H1 (cell line): ENCODE measurements around the gene EIF4E1B.

Experiments
- CTCF ChIP-seq, 3 experiments: IDR thresholded peaks; 1 replicate in 2 of 3; 2 replicates in 1 of 3; pipeline versions ENCODE4 v1.5.1 to v1.6.1; 2011; ENCODE audit warnings: low read length in 3 of 3, mild to moderate bottlenecking in 3 of 3, inconsistent platforms in 2 of 3, low read depth in 1 of 3, moderate library complexity in 1 of 3; ENCODE audit not compliant: insufficient read depth in 1 of 3; ENCODE audit errors: control extremely low read depth in 1 of 3
- EP300 ChIP-seq, 2 experiments: IDR thresholded peaks; 1 replicate in 1 of 2; 2 replicates in 1 of 2; pipeline ENCODE4 v1.6.1; 2011 to 2012; ENCODE audit warnings: low read depth in 2 of 2, low read length in 2 of 2, mild to moderate bottlenecking in 2 of 2, borderline replicate concordance in 1 of 2, inconsistent platforms in 1 of 2, moderate library complexity in 1 of 2
- SP2 ChIP-seq: IDR thresholded peaks from 2 replicates; pipeline ENCODE4 v1.6.1; 2012; ENCODE audit warnings: mild to moderate bottlenecking, low read length, inconsistent platforms
- SRF ChIP-seq: IDR thresholded peaks from 2 replicates; pipeline ENCODE4 v1.6.1; 2011; ENCODE audit warnings: mild to moderate bottlenecking, low read depth, low read length, moderate library complexity

DNA sequence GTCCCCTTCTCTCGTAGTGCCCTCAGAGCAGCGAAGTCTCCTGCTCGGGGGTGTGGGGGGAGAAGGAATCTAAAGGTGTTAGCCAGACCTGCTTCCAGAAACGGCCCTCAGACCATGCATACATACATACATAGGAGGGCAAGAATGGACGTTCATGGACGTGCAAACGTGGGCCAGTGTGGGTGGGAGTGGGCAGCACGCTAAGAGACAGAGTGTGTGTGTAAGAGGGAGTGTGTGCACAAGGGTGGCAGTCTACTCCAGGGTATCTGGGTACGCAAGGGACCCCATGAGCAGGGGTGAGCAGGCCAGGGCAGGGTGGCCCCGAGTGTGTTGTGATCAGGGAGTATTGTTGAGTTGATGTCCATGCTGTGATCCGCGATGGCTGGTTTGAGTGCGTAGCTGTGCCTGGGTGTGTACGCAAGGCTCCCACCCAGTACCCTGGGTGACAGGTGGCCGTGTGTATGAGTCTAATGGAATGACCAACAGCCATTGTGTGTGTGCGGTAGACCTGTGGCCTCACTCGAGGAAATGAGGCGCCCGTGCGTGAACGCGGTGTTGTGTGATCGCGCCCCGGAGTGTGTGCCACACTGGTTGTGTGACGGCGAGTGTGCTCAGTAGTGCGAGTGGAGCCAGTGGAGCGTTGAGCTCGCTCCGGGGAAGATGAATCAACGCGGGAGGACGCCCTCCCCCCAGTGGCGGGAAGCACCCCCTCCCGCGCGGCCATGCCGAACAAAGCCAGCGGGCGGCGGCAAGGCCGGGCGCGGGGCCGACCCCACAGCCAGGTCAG, 21.3 kb upstream of the EIF4E1B start:
- TF ChIP-seq EP300 (IDR thresholded peaks at IDR 0.05; ENCODE audit: borderline replicate concordance in 1 of 2, low read depth in 2 of 2, low read length in 2 of 2) (no peak), CTCF (IDR thresholded peaks at IDR 0.05; ENCODE audit: control extremely low read depth in 1 of 3, insufficient read depth in 1 of 3, low read depth in 1 of 3, low read length in 3 of 3) (no peak), SRF (no peak), SP2 (no peak)
